NOMO-1 treated with DMSO at 0.1 percent for 48 hours (cell line): ENCODE measurements around the gene FAM184A.

ENCODE experiments used
- DNase-seq: peaks from one replicate; lab custom pipeline; 2025; ENCODE audit not compliant: unreplicated experiment; lab: John Stamatoyannopoulos, UW

Gene FAM184A

GRCh38 chr6:119061215-119061614 is 17.2 kb downstream of the FAM184A start:
- no peak for DNase-seq

- no peak for DNase-seq
Measured at GRCh38 chr6:119060255-119060907, 18.1 kb downstream of the FAM184A start.

GRCh38 chr6:119055069-119055468 is 23.4 kb downstream of the FAM184A start:
- DNase-seq, result no peak

GRCh38 chr6:119052987-119053386 is 25.5 kb downstream of the FAM184A start:
- DNase-seq, result no peak

- no peak for DNase-seq
Measured at GRCh38 chr6:119052292-119052889, 26.1 kb downstream of the FAM184A start.

GRCh38 chr6:119044255-119044654 is 34.2 kb downstream of the FAM184A start:
- DNase-seq, result no peak

GRCh38 chr6:119043783-119044182 is 34.7 kb downstream of the FAM184A start:
- DNase-seq, result no peak

GRCh38 chr6:119043265-119043664 is 35.2 kb downstream of the FAM184A start:
- DNase-seq, result no peak

- no peak for DNase-seq
Measured at GRCh38 chr6:119040636-119041035, 37.8 kb downstream of the FAM184A start.

- no peak for DNase-seq
Measured at GRCh38 chr6:119040229-119040628, 38.2 kb downstream of the FAM184A start.

- no peak for DNase-seq
Measured at GRCh38 chr6:119037941-119038623, 40.4 kb downstream of the FAM184A start.

GRCh38 chr6:119037264-119037663 is 41.2 kb downstream of the FAM184A start:
- no peak for DNase-seq

GRCh38 chr6:119036081-119036480 is 42.4 kb downstream of the FAM184A start:
- no peak for DNase-seq

GRCh38 chr6:119035459-119035858 is 43.0 kb downstream of the FAM184A start:
- DNase-seq, result no peak

GRCh38 chr6:119034827-119035458 is 43.5 kb downstream of the FAM184A start:
- DNase-seq, result no peak

GRCh38 chr6:119032428-119032827 is 46.0 kb downstream of the FAM184A start:
- no peak for DNase-seq

- DNase-seq, result no peak
Measured at GRCh38 chr6:119030759-119031158, 47.7 kb downstream of the FAM184A start.

- no peak for DNase-seq
Measured at GRCh38 chr6:119028091-119028490, 50.4 kb downstream of the FAM184A start.

- DNase-seq, result no peak
Measured at GRCh38 chr6:119027465-119027864, 51.0 kb downstream of the FAM184A start.

- DNase-seq, result no peak
Measured at GRCh38 chr6:119026822-119027221, 51.6 kb downstream of the FAM184A start.

- DNase-seq, result no peak
Measured at GRCh38 chr6:119025793-119026192, 52.7 kb downstream of the FAM184A start.

- no peak for DNase-seq
Measured at GRCh38 chr6:119024111-119024510, 54.4 kb downstream of the FAM184A start.
